ENCODE measurements around the gene GPX2. TPM values are rescaled to one million over a fixed set of nuclear protein-coding genes. Genes with fewer than 3 reads are reported as not detected.

GPX2 gene
- total and polyA plus RNA-seq, 10 of the 15 experiments (the other 5 are each of a cell fraction or from before 2014, with no cell fraction given), result not detected

GRCh38 chr14:64947710-64948611, 5.4 kb upstream of the GPX2 start:
- Histone ChIP-seq H3K4me3 (no peak overlapping the region), H3K4me1 (ENCODE audit: control insufficient read depth, insufficient read depth, low read length) (peaks cover 12% of the 10 kb centered on the region), H3K36me3 (ENCODE audit: control insufficient read depth in 2 of 2, insufficient read depth in 2 of 2, low read length in 1 of 2) (peaks cover 0 to 2% of the 10 kb centered on the region in 2 experiments; a peak in 1 of 4 replicates), H3K27ac (ENCODE audit: control insufficient read depth, insufficient read depth) (no peak overlapping the region), H3K9ac (ENCODE audit: control insufficient read depth, insufficient read depth, low read length) (no peak overlapping the region), H2AFZ (ENCODE audit: control insufficient read depth, low read depth, low read length) (no peak overlapping the region), H3K27me3 (replicated peaks in 1 of 2; ENCODE audit: control insufficient read depth in 2 of 2, insufficient read depth in 2 of 2, low read length in 1 of 2) (no peaks in the 10 kb centered on the region), H4K20me1 (ENCODE audit: control insufficient read depth, insufficient read depth) (no peaks in the 10 kb centered on the region), H3K4me2 (ENCODE audit: control insufficient read depth, insufficient read depth) (no peak overlapping the region), H3K79me2 (ENCODE audit: control insufficient read depth, insufficient read depth, low read length) (no peaks in the 10 kb centered on the region), H3K9me3 (replicated peaks; ENCODE audit: control insufficient read depth, insufficient read depth, low read length) (no peaks in the 10 kb centered on the region)
- ChIA-PET SMC1A (ENCODE audit: uncharacterized antibody, unreplicated experiment) (no interaction called here), RAD21 (ENCODE audit: unreplicated experiment) (no interaction called here), POLR2A (no interaction called here), CTCF (no interaction called here)
- no peak for ATAC-seq
- in situ Hi-C loops (cut with MboI), result no loop called here
- BruUV-seq (replicated peaks), result no TSS peak
- intact Hi-C loops (cut with micrococcal nuclease; ENCODE audit: unreplicated experiment), result no loop called here
- FAIRE-seq, result no peak
- 89% methylated on average over 26 of the region's 28 CpGs for WGBS (ENCODE audit: insufficient coverage, insufficient replicate concordance, low lambda C conversion rate, missing lambda C conversion rate)
- no peak for DNase-seq (ENCODE audit: low read depth, low spot score)
- no peak for TF ChIP-seq HDAC6 (IDR thresholded peaks at IDR 0.05; ENCODE audit: unreplicated experiment)
- TF ChIP-seq CEBPZ (IDR thresholded peaks at IDR 0.05; ENCODE audit: low read depth, low read length), result no peak
- no peak for TF ChIP-seq BACH1 (IDR thresholded peaks at IDR 0.05; ENCODE audit: borderline replicate concordance)
- no peak for TF ChIP-seq ZNF592 (IDR thresholded peaks at IDR 0.05)
- no peak for TF ChIP-seq JUNB (IDR thresholded peaks at IDR 0.05)
- no peak for TF ChIP-seq USF2 (IDR thresholded peaks at IDR 0.05; ENCODE audit: borderline replicate concordance, low read depth, low read length)
- no peak for TF ChIP-seq LARP7 (IDR thresholded peaks at IDR 0.05)
- TF ChIP-seq CUX1 (IDR thresholded peaks at IDR 0.05; ENCODE audit: insufficient replicate concordance, low read depth, low read length), result no peak
- no peak for TF ChIP-seq STAT1 (conservative IDR thresholded peaks at IDR 0.05)

Data from GM12878 (cell line).